Activated CD4-positive, alpha-beta T cell treated with anti-CD3 and anti-CD28 coated beads for 36 hours (primary cell): ENCODE data around the gene KLF6. TPM values are rescaled to one million over a fixed set of nuclear protein-coding genes. Genes with fewer than 3 reads are reported as not detected.

Experiments used
- ATAC-seq: fragments of 200-7000 bp; cut with Tn5 transposase; one replicate; pipeline ENCODE4 v1.10.0; 2021; ENCODE audit warnings: mild to moderate bottlenecking, moderate library complexity
- CTCF ChIA-PET: fragments of 350-600 bp; sonication (Branson Sonifier 250); formaldehyde crosslinking; loops from one replicate; lab custom pipeline; 2021; ENCODE audit warnings: antibody characterized with exemption; lab: Charles Lee
- POLR2A ChIA-PET: fragments of 350-600 bp; sonication (Branson Sonifier 250); formaldehyde crosslinking; loops from one replicate; lab custom pipeline; 2021; ENCODE audit warnings: antibody characterized with exemption, inconsistent platforms; lab: Charles Lee
- DNase-seq: peaks from one replicate; pipeline ENCODE4 v3.0.0-alpha.2; 2020
- H3K27ac Mint-ChIP-seq: one replicate; pipeline ENCODE4 v1.8.0; 2021; ENCODE audit warnings: mixed read lengths
- H3K27me3 Mint-ChIP-seq: one replicate; pipeline ENCODE4 v1.8.0; 2021; ENCODE audit warnings: mixed read lengths
- H3K36me3 Mint-ChIP-seq: one replicate; pipeline ENCODE4 v1.8.0; 2021; ENCODE audit warnings: low read depth, mixed read lengths
- H3K4me1 Mint-ChIP-seq: one replicate; pipeline ENCODE4 v1.8.0; 2021; ENCODE audit warnings: mixed read lengths
- H3K4me3 Mint-ChIP-seq: one replicate; pipeline ENCODE4 v1.8.0; 2021; ENCODE audit warnings: mild to moderate bottlenecking, moderate library complexity, mixed read lengths
- H3K9me3 Mint-ChIP-seq: one replicate; pipeline ENCODE4 v1.8.0; 2021; ENCODE audit warnings: low read depth, mixed read lengths
- intact Hi-C, 2 experiments: fragments of 100-400 bp; cut with DNase I in 1 of 2; cut with micrococcal nuclease in 1 of 2; formaldehyde crosslinking; loops; one replicate each; pipeline versions ENCODE4 v1.14.2 to v1.15.1; 2022 to 2024; cut with DNase I, micrococcal nuclease
- total RNA-seq, 2 experiments: library from RNA; stranded (reverse); gene quantifications; one replicate each; pipeline ENCODE4 v1.2.3, GENCODE V29; 2021

KLF6 gene
- total RNA-seq, 2 experiments from 2014 or later, result 107 to 114 TPM

- Mint-ChIP-seq H3K27me3 (no peaks in the 10 kb centered on the region), H3K27ac (no peak overlapping the region), H3K4me3 (peak overlapping the region; percentile 82), H3K4me1 (peaks cover 18% of the 10 kb centered on the region), H3K36me3 (peaks cover 30% of the 10 kb centered on the region), H3K9me3 (peaks cover 13% of the 10 kb centered on the region)
- intact Hi-C loops, result no loop called here
- ChIA-PET CTCF (no interaction called here), POLR2A (interaction anchor here (2.3 to 5.9 kb wide), 2 partner anchors 14 to 65 kb away, joined by 20 to 46 read pairs; no protein-coding TSS in a partner anchor)
- DNase-seq (no peak), ATAC-seq (no peak)
Observed at GRCh38 chr10:3787016-3787400, 2.0 kb upstream of the KLF6 start.

GRCh38 chr10:3786295-3787015 is 1.4 kb upstream of the KLF6 start:
- Mint-ChIP-seq H3K4me3 (peak overlapping the region; percentile 82), H3K9me3 (peaks cover 11% of the 10 kb centered on the region), H3K4me1 (peaks cover 23% of the 10 kb centered on the region), H3K36me3 (peaks cover 36% of the 10 kb centered on the region), H3K27ac (peak overlapping the region; percentile 96), H3K27me3 (no peaks in the 10 kb centered on the region)
- POLR2A ChIA-PET, result interaction anchor here (1.6 to 6.8 kb wide), 8 partner anchors 9 to 82 kb away, joined by 7 to 165 read pairs (median 22); no protein-coding TSS in a partner anchor
- CTCF ChIA-PET, result no interaction called here
- intact Hi-C loops, result no loop called here
- DNase-seq, result peak; percentile 61
- ATAC-seq, result no peak

- POLR2A ChIA-PET, result interaction anchor here (0.5 to 6.8 kb wide), 22 partner anchors 9 to 157 kb away, joined by 3 to 165 read pairs (median 7); no protein-coding TSS in a partner anchor
- peak; percentile 5 for ATAC-seq
- H3K27me3 Mint-ChIP-seq, result no peaks in the 10 kb centered on the region
Observed at GRCh38 chr10:3785851-3786271, 852 bp upstream of the KLF6 start.

GRCh38 chr10:3785251-3785850 is 342 bp upstream of the KLF6 start:
- peaks cover 47% of the 10 kb centered on the region for H3K36me3 Mint-ChIP-seq
- no peaks in the 10 kb centered on the region for H3K27me3 Mint-ChIP-seq
- H3K27ac Mint-ChIP-seq, result peak overlapping the region; percentile 96
- intact Hi-C loops, result loop anchor here in 1 of 2 experiments (1.0 to 2.0 kb wide), 6 partner anchors 19 to 865 kb away; no protein-coding TSS in a partner anchor
- DNase-seq, result peak; percentile 99
- H3K4me1 Mint-ChIP-seq, result peaks cover 32% of the 10 kb centered on the region
- ChIA-PET POLR2A (interaction anchor here (0.5 to 6.8 kb wide), 28 partner anchors 8 to 587 kb away, joined by 3 to 165 read pairs (median 6); no protein-coding TSS in a partner anchor), CTCF (interaction anchor here (0.7 to 1.7 kb wide), 6 partner anchors 10 to 89 kb away, joined by 3 to 8 read pairs (median 3); no protein-coding TSS in a partner anchor)
- peak; percentile 78 for ATAC-seq
- H3K9me3 Mint-ChIP-seq, result peaks cover 9% of the 10 kb centered on the region
- peak overlapping the region; percentile 82 for H3K4me3 Mint-ChIP-seq

More at GRCh38 chr10:3785851-3786271, 852 bp upstream of the KLF6 start:
- Mint-ChIP-seq H3K4me3 (peak overlapping the region; percentile 82), H3K9me3 (peaks cover 9% of the 10 kb centered on the region), H3K27ac (peak overlapping the region; percentile 96), H3K4me1 (peaks cover 26% of the 10 kb centered on the region), H3K36me3 (peaks cover 41% of the 10 kb centered on the region)
- DNase-seq, result no peak
- intact Hi-C loops, result loop anchor here in 1 of 2 experiments (1.0 to 2.0 kb wide), 6 partner anchors 18 to 865 kb away; no protein-coding TSS in a partner anchor
- CTCF ChIA-PET, result interaction anchor here (1.0 to 1.7 kb wide), 3 partner anchors 10 to 25 kb away, joined by 3 to 8 read pairs (median 5); no protein-coding TSS in a partner anchor

GRCh38 chr10:3783682-3784432 is 1.2 kb downstream of the KLF6 start:
- peak overlapping the region; percentile 82 for H3K4me3 Mint-ChIP-seq
- CTCF ChIA-PET, result interaction anchor here (0.9 to 1.5 kb wide), 4 partner anchors 14 to 91 kb away, joined by 3 to 5 read pairs (median 4); no protein-coding TSS in a partner anchor
- H3K27me3 Mint-ChIP-seq, result no peaks in the 10 kb centered on the region
- intact Hi-C loops, result loop anchor here (1.0 to 5.0 kb wide), 14 partner anchors 20 to 868 kb away; no protein-coding TSS in a partner anchor
- H3K9me3 Mint-ChIP-seq, result peaks cover under 1% of the 10 kb centered on the region
- peaks cover 55% of the 10 kb centered on the region for H3K36me3 Mint-ChIP-seq
- peak overlapping the region; percentile 97 for H3K27ac Mint-ChIP-seq
- POLR2A ChIA-PET, result interaction anchor here (0.9 to 6.8 kb wide), 13 partner anchors 11 to 283 kb away, joined by 3 to 165 read pairs (median 17); no protein-coding TSS in a partner anchor
- H3K4me1 Mint-ChIP-seq, result peaks cover 47% of the 10 kb centered on the region
- DNase-seq, result peak; percentile 37
- ATAC-seq, result no peak

- POLR2A ChIA-PET, result interaction anchor here (0.8 to 6.8 kb wide), 10 partner anchors 15 to 993 kb away, joined by 3 to 165 read pairs (median 11); no protein-coding TSS in a partner anchor
- CTCF ChIA-PET, result interaction anchor here (0.9 to 1.8 kb wide), 4 partner anchors 15 to 27 kb away, joined by 3 to 9 read pairs (median 4); no protein-coding TSS in a partner anchor
- Mint-ChIP-seq H3K27me3 (no peaks in the 10 kb centered on the region), H3K27ac (peak overlapping the region; percentile 97), H3K4me3 (peak overlapping the region; percentile 82), H3K9me3 (no peaks in the 10 kb centered on the region), H3K4me1 (peaks cover 52% of the 10 kb centered on the region), H3K36me3 (peaks cover 60% of the 10 kb centered on the region)
- intact Hi-C loops, result loop anchor here (1.0 to 5.0 kb wide), 13 partner anchors 21 to 869 kb away; no protein-coding TSS in a partner anchor
- peak; percentile 49 for ATAC-seq
- peak; percentile 88 for DNase-seq
Observed at GRCh38 chr10:3783316-3783681, 1.7 kb downstream of the KLF6 start.

GRCh38 chr10:3782451-3783315 is 2.3 kb downstream of the KLF6 start:
- Mint-ChIP-seq H3K27me3 (no peaks in the 10 kb centered on the region), H3K4me3 (peak overlapping the region; percentile 82), H3K9me3 (no peaks in the 10 kb centered on the region), H3K4me1 (peaks cover 58% of the 10 kb centered on the region), H3K27ac (peak overlapping the region; percentile 97), H3K36me3 (peaks cover 67% of the 10 kb centered on the region)
- intact Hi-C loops, result loop anchor here (1.0 to 5.0 kb wide), 13 partner anchors 22 to 870 kb away; no protein-coding TSS in a partner anchor
- POLR2A ChIA-PET, result interaction anchor here (0.5 to 6.8 kb wide), 12 partner anchors 16 to 994 kb away, joined by 3 to 165 read pairs (median 5); no protein-coding TSS in a partner anchor
- DNase-seq (peak; percentile 57), ATAC-seq (peak; percentile 13)
- CTCF ChIA-PET, result interaction anchor here (0.7 to 1.8 kb wide), 5 partner anchors 23 to 465 kb away, joined by 3 to 9 read pairs (median 3); no protein-coding TSS in a partner anchor

GRCh38 chr10:3782146-3782450 is 2.9 kb downstream of the KLF6 start:
- Mint-ChIP-seq H3K9me3 (no peaks in the 10 kb centered on the region), H3K4me1 (peaks cover 63% of the 10 kb centered on the region), H3K27me3 (no peaks in the 10 kb centered on the region), H3K27ac (peak overlapping the region; percentile 97), H3K4me3 (peak overlapping the region; percentile 82), H3K36me3 (peaks cover 71% of the 10 kb centered on the region)
- intact Hi-C loops, result loop anchor here (1.0 to 5.0 kb wide), 9 partner anchors 42 to 870 kb away; no protein-coding TSS in a partner anchor
- ATAC-seq (no peak), DNase-seq (peak; percentile 38)
- ChIA-PET CTCF (interaction anchor here (0.6 to 1.8 kb wide), 5 partner anchors 27 to 466 kb away, joined by 3 to 9 read pairs (median 3); no protein-coding TSS in a partner anchor), POLR2A (interaction anchor here (0.8 to 6.8 kb wide), 8 partner anchors 20 to 994 kb away, joined by 3 to 165 read pairs (median 11); no protein-coding TSS in a partner anchor)

- no peak for ATAC-seq
- Mint-ChIP-seq H3K4me3 (peak overlapping the region; percentile 82), H3K27ac (peak overlapping the region; percentile 97), H3K9me3 (no peaks in the 10 kb centered on the region), H3K4me1 (peaks cover 62% of the 10 kb centered on the region), H3K27me3 (no peaks in the 10 kb centered on the region), H3K36me3 (peaks cover 75% of the 10 kb centered on the region)
- POLR2A ChIA-PET, result interaction anchor here (0.8 to 6.8 kb wide), 7 partner anchors 20 to 152 kb away, joined by 3 to 165 read pairs (median 17); no protein-coding TSS in a partner anchor
- peak; percentile 69 for DNase-seq
- CTCF ChIA-PET, result interaction anchor here (0.5 to 1.8 kb wide), 6 partner anchors 26 to 466 kb away, joined by 3 to 9 read pairs (median 3); no protein-coding TSS in a partner anchor
- intact Hi-C loops, result loop anchor here (1.0 to 5.0 kb wide), 11 partner anchors 41 to 871 kb away; no protein-coding TSS in a partner anchor
Observed at GRCh38 chr10:3781468-3782145, 3.4 kb downstream of the KLF6 start.
